Measurements from ENCODE around the gene ECE2. TPM values are rescaled to one million over a fixed set of nuclear protein-coding genes. Genes with fewer than 3 reads are reported as not detected.
"Not testable (repeated sequence)": the region's sequence is repeated elsewhere in the genome, so short reads cannot be mapped to it uniquely, and the experiment has no call there.

ECE2 gene
- total RNA-seq, 1 donor from 2014 or later = 3.7 TPM

DNA sequence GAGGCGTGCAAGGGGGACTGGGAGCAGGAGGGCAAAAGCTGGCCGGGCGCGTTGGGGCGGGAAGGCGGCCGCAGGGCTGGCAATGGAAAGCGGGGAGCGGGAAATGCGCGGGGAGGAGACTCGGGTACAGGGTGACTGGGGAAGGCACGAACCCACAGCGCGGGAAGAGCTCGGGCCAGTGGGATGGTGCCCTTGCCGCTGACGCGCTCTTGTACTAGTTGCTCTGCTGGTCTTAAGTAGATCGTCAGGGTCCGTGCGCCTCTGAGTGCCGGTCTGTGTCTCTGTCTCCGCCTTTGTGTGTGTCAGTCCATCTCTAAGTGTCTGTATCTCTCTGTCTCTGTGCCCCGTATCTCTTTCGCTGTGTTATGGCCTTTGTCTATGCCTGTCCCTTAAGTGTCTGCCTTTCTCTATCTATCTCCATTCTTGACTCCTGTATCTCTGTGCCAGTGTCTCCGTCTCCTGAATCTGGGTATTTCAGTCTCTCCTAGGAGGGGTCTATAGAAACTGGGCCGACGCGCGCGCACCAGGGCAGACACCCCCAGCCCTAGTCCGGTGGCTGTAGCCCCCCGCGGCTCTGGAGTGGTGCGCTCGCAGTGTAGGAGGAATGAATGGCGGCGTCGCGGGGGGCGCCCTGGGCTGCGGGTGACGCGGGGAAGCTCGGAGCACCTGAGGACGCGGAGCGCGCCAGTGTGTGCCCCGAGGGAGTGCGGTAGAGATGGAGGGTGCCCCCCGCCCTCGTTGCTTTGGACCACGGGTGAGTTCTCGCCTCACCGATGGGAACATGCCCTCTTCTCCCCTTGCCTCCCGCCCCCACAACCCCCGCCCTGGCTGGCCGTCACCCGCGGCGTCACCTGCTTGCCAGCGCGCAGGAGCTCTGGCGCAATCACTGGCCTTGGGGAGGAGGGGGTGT lies 13.7 kb upstream of the ECE2 start:
- FAIRE-seq = no peak
- DNase-seq (ENCODE audit: low spot score in 2 of 2) = peak in 1 of 2 donors; percentile 55

DNA sequence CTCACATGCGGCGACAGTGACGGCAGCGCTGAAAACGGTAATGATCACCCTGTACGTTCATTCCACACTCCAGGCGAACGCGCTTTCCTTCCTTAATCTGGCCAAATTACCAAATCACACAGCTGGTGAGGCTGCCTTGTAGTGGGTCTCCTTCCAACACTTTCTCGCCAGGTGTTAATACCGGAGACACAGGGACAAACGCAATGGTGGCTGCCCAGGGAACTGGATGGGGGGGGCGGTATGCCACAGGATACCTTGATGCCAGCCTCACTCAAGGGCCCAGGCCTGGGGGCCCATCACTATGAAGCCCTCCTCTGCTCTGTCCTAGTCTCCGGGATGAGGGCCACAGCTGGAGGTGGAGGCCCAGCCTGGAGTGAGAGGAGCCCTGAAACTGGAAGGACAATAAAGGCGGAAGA lies 13.1 kb upstream of the ECE2 start:
- DNase-seq (ENCODE audit: low spot score in 2 of 2) = no peak

DNA sequence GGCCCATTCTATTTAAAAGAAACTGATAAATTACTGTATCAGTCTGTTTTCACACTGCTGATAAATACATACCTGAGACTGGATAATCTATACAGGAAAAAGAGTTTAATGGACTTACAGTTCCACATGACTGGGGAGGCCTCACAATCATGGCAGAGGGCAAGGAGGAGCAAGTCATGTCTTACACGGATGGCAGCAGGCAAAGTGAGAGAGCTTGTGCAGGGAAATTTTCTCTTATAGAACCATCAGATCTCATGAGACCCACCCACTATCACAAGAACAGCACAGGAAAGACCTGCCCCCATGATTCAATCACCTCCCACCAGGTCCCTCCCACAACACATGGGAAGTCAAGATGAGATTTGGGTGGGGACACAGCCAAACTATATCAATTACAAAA lies 8.6 kb upstream of the ECE2 start:
- FAIRE-seq; DNase-seq (ENCODE audit: low spot score in 2 of 2): not testable (repeated sequence)

More for the DNA sequence above, 13.1 kb upstream of the ECE2 start:
- FAIRE-seq = no peak

GRCh38 chr3:184272269-184272668 lies 3.6 kb upstream of the ECE2 start:
- DNase-seq (ENCODE audit: low spot score in 2 of 2) (no peak), FAIRE-seq (no peak)

GRCh38 chr3:184275381-184275701 lies 481 bp upstream of the ECE2 start:
- no peak for DNase-seq (ENCODE audit: low spot score in 2 of 2)
- FAIRE-seq = no peak

- DNase-seq (ENCODE audit: low spot score in 2 of 2) = no peak
- no peak for FAIRE-seq
Observed at GRCh38 chr3:184277366-184277765, 1.5 kb downstream of the ECE2 start.

DNA sequence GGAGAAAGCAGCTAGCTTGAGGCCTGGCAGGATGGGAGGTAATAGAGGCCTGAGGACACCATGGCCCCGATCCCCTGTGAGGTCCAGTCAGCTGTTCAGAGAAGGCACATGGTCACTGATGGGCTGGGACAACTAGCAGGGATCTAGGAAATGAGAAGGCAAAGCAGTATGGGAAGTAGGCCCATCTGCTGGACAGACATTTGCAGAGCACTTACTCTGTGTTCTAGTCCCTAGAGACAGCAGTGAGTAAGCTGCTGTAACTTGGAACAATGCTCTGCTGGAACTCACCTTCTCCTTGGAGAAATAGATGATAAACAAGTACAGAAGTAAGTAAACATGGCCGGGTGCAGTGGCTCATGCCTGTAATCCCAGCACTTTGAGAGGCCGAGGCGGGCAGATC lies 7.1 kb downstream of the ECE2 start:
- FAIRE-seq (no peak), DNase-seq (ENCODE audit: low spot score in 2 of 2) (no peak)

DNA sequence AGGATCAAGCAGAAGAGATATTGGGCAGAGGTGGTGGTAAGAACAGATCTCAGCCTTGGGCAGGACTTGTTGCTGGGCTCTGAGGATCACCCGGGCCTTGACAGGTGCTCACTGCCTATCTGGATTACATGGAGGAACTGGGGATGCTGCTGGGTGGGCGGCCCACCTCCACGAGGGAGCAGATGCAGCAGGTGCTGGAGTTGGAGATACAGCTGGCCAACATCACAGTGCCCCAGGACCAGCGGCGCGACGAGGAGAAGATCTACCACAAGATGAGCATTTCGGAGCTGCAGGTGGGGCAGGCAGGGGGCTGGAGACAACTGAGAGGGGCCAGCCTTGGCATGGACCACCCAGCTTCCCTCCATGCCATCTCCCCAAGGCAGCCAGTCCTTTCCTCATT lies 7.9 kb downstream of the ECE2 start:
- DNase-seq (ENCODE audit: low spot score in 2 of 2) (no peak), FAIRE-seq (no peak)

- FAIRE-seq (no peak), DNase-seq (ENCODE audit: low spot score in 2 of 2) (peak; percentile 66 to 82)
Observed at GRCh38 chr3:184284696-184285095, 8.9 kb downstream of the ECE2 start.

- peak; percentile 50 to 63 for DNase-seq (ENCODE audit: low spot score in 2 of 2)
- FAIRE-seq = no peak
Observed at GRCh38 chr3:184289426-184289938, 13.7 kb downstream of the ECE2 start.

DNA sequence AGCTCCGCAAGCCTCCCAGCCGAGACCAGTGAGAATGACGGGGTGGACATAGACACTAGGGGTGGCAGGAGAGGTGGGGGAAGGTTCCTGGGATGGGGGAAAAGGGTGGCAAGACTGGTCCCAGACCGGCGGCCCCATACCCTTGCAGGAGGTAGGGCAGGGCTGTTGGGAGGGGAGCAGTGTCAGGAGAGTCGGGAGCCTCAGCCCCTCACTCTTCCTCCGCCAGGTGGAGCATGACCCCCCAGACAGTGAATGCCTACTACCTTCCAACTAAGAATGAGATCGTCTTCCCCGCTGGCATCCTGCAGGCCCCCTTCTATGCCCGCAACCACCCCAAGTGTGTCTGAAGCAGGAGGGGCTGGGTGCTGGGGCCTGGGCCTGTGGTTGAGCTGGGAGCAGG lies 14.5 kb downstream of the ECE2 start:
- DNase-seq (ENCODE audit: low spot score in 2 of 2) = no peak
- FAIRE-seq = no peak

GRCh38 chr3:184291044-184291737 lies 15.4 kb downstream of the ECE2 start:
- FAIRE-seq = no peak
- DNase-seq (ENCODE audit: low spot score in 2 of 2) = no peak

GRCh38 chr3:184291738-184292445 lies 16.1 kb downstream of the ECE2 start:
- FAIRE-seq (no peak), DNase-seq (ENCODE audit: low spot score in 2 of 2) (no peak)

DNA sequence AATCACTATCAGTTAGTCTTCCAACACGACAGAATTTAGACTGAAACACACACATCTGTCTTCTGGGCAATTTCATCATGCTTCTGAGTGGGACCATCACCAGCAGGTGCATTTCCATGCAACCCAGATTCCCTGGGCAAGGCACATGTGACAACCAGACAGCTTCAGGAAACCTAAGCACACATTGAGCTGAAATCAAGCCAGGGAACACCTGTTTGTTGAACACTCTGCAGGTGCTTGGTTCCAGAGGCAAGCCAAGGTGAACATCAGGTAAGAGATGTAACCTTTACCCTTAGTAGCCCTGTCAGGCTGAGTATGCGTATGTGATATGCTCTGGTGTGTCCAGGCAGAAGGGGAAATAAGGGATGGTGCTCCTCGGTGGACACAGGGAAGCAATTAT lies 19.9 kb downstream of the ECE2 start:
- FAIRE-seq (no peak), DNase-seq (ENCODE audit: low spot score in 2 of 2) (no peak)

DNA sequence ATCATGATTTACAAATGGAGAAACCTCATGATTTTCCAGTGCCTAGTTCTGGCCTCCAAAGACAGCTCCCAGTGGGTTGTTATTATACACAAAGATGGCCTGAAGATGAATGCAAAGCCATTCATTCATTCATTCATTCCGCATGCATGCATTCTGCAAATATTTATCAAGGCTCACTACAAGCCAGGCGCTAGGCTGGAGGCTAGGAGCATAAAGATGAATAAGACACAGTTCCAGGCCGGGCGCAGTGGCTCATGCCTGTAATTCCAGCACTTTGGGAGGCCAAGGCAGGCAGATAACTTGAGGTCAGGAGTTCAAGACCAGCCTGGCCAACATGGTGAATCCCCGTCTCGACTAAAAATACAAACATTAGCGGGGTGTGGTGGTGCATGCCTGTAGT lies 20.8 kb downstream of the ECE2 start:
- no peak for FAIRE-seq
- no peak for DNase-seq (ENCODE audit: low spot score in 2 of 2)

GRCh38 chr3:184298759-184299487 lies 23.1 kb downstream of the ECE2 start, which contains the start of gene PSMD2:
Gene PSMD2 (plus strand): TSS chr3:184299241. CDS start chr3:184299267, 26 bp downstream.
- FAIRE-seq (no peak), DNase-seq (ENCODE audit: low spot score in 2 of 2) (peak; percentile 97 to 99)

GRCh38 chr3:184299488-184300377 lies 23.9 kb downstream of the ECE2 start:
- DNase-seq (ENCODE audit: low spot score in 2 of 2) = no peak
- no peak for FAIRE-seq

DNA sequence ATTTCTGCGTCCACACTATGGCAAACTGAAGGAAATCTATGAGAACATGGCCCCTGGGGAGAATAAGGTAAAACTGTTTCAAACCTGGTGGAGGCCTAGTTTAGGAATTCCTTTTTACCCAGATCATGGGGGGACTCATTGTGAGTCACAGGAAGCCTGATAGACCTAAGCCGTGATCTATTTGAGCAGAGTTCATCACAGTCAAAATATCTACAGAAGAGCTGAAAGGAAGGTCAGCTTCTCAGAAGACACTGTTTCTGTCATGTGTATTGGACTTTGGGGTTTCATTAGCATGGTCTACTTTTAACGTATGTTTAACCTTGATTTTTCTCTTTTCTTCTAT lies 24.5 kb downstream of the ECE2 start:
- FAIRE-seq = no peak
- DNase-seq (ENCODE audit: low spot score in 2 of 2) = no peak

DNA sequence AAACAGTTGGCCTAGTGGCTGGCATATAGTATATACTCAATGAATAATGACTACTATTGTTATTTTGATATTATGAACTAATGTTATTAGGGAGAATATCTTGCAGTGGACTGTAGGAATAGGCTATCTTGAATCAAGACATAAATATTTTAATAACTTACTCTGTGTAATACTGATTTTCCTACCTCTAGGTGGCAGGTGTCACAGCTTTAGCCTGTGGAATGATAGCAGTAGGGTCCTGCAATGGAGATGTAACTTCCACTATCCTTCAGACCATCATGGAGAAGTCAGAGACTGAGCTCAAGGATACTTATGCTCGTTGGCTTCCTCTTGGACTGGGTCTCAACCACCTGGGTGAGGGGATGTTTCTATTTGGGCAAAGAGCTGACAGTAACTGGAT lies 29.8 kb downstream of the ECE2 start:
- DNase-seq (ENCODE audit: low spot score in 2 of 2) (no peak), FAIRE-seq (no peak)
